Myocyte (in vitro differentiated cells): ENCODE data around the gene SLC6A12. TPM values are rescaled to one million over a fixed set of nuclear protein-coding genes. Genes with fewer than 3 reads are reported as not detected.
"Not testable (repeated sequence)": the region's sequence is repeated elsewhere in the genome, so short reads cannot be mapped to it uniquely, and the experiment has no call there.

Experiments used
- DNase-seq: peaks from one replicate; pipeline ENCODE4 v3.0.0-alpha.2; 2012; ENCODE audit warnings: low read depth
- total RNA-seq: library from RNA; depleted of rRNA; stranded (reverse); fragments of >200 nt; gene quantifications from 2 replicates; pipeline ENCODE4 v1.2.3, GENCODE V29; 2014

SLC6A12 gene
- total RNA-seq, 1 donor from 2014 or later = 0.05 TPM

- not testable (repeated sequence) for DNase-seq
These were observed 22.0 kb upstream of the SLC6A12 start for GRCh38 chr12:235967-236366.

GRCh38 chr12:234891-235415 is 21.0 kb upstream of the SLC6A12 start:
- DNase-seq = no peak

GRCh38 chr12:234019-234418 is 20.1 kb upstream of the SLC6A12 start:
- DNase-seq = no peak

- peak; percentile 93 for DNase-seq
These were observed 19.6 kb upstream of the SLC6A12 start for GRCh38 chr12:233615-233968.

- peak; percentile 95 for DNase-seq
These were observed 19.0 kb upstream of the SLC6A12 start for GRCh38 chr12:232731-233614.

- peak; percentile 50 for DNase-seq
These were observed 17.1 kb upstream of the SLC6A12 start for GRCh38 chr12:230925-231671.

- DNase-seq = peak; percentile 19
These were observed 15.7 kb upstream of the SLC6A12 start for GRCh38 chr12:229441-230191.

GRCh38 chr12:228846-229200 is 14.9 kb upstream of the SLC6A12 start:
- DNase-seq = no peak

- no peak for DNase-seq
These were observed 14.2 kb upstream of the SLC6A12 start for GRCh38 chr12:227923-228845.

- no peak for DNase-seq
These were observed 13.4 kb upstream of the SLC6A12 start for GRCh38 chr12:227286-227915.

GRCh38 chr12:226401-226800 is 12.4 kb upstream of the SLC6A12 start:
- DNase-seq = no peak

GRCh38 chr12:225012-225411 is 11.1 kb upstream of the SLC6A12 start:
- no peak for DNase-seq

GRCh38 chr12:224330-224729 is 10.4 kb upstream of the SLC6A12 start:
- DNase-seq = no peak

- no peak for DNase-seq
These were observed 9.9 kb upstream of the SLC6A12 start for GRCh38 chr12:223841-224240.

GRCh38 chr12:221736-222135 is 7.8 kb upstream of the SLC6A12 start:
- DNase-seq = no peak

GRCh38 chr12:220946-221550 is 7.1 kb upstream of the SLC6A12 start:
- DNase-seq = no peak

- no peak for DNase-seq
These were observed 6.5 kb upstream of the SLC6A12 start for GRCh38 chr12:220491-220890.

- peak; percentile 60 for DNase-seq
These were observed 6.0 kb upstream of the SLC6A12 start for GRCh38 chr12:219891-220352.
